HepG2 (cell line): Measurements from ENCODE around the gene EGF. TPM values are rescaled to one million over a fixed set of nuclear protein-coding genes. Genes with fewer than 3 reads are reported as not detected.

Source experiments
- ATAC-seq: fragments of 200-7000 bp; cut with Tn5 transposase; 3 replicates; pipeline ENCODE4 v1.9.1; 2020; ENCODE audit warnings: mild to moderate bottlenecking, moderate library complexity
- BruUV-seq: library from RNA; stranded (reverse); fragments of 400-500 nt; replicated peaks from 2 replicates; lab custom pipeline; 2021; lab: Mats Ljungman, UMichigan
- CTCF ChIA-PET: fragments of 300-600 bp; formaldehyde crosslinking; extraction: SDS; loops from one replicate; lab custom pipeline; 2021; ENCODE audit warnings: low total read pairs, inconsistent platforms, low intra/inter-chr PET ratio; lab: Yijun Ruan, JAX
- POLR2A ChIA-PET: fragments of 350-600 bp; sonication (Branson Sonifier 250); formaldehyde crosslinking; loops from one replicate; lab custom pipeline; 2020; ENCODE audit warnings: antibody characterized with exemption, inconsistent platforms; lab: Yijun Ruan, JAX
- DNase-seq: peaks from one replicate; pipeline ENCODE4 v3.0.0-alpha.2; 2015; ENCODE audit warnings: low spot score
- FAIRE-seq: peaks from 3 replicates; lab custom pipeline; 2011; peaks lifted over from hg19 to GRCh38; lab: Jason Lieb, UNC
- H2AFZ ChIP-seq: one replicate; pipeline ENCODE4 v1.6.1; 2011; ENCODE audit warnings: low read length, inconsistent platforms
- H3K27ac ChIP-seq: fragments of 300-600 bp; 3 replicates; pipeline ENCODE4 v1.8.0; 2011; ENCODE audit warnings: mixed run types, mild to moderate bottlenecking, mixed read lengths, low read length, inconsistent platforms; ENCODE audit not compliant: insufficient read depth; ENCODE audit errors: extremely low read length
- H3K27me3 ChIP-seq, 2 experiments: fragments of 200-600 bp in 1 of 2; 2 replicates in 1 of 2; 3 replicates in 1 of 2; pipeline versions ENCODE4 v1.6.0 to v1.8.0; 2011; ENCODE audit warnings: low read length in 2 of 2, mild to moderate bottlenecking in 2 of 2, moderate library complexity in 2 of 2, inconsistent platforms in 1 of 2; ENCODE audit not compliant: insufficient read depth in 2 of 2, control insufficient read depth in 1 of 2
- H3K36me3 ChIP-seq, 2 experiments: fragments of 200-600 bp in 1 of 2; replicated peaks in 1 of 2; 2 replicates in 1 of 2; 3 replicates in 1 of 2; pipeline versions ENCODE4 v1.5.1 to v1.8.0; 2011; ENCODE audit warnings: low read length in 2 of 2, inconsistent platforms in 1 of 2; ENCODE audit not compliant: insufficient read depth in 2 of 2, control insufficient read depth in 1 of 2
- H3K4me1 ChIP-seq: 2 replicates; pipeline ENCODE4 v1.5.1; 2012; ENCODE audit warnings: low read length, inconsistent platforms; ENCODE audit not compliant: insufficient read depth
- H3K4me2 ChIP-seq: 2 replicates; pipeline ENCODE4 v1.6.0; 2011; ENCODE audit warnings: low read depth, low read length, inconsistent platforms
- H3K4me3 ChIP-seq, 3 experiments: fragments of 200-600 bp in 1 of 3; sonication (generic), shearing (Covaris generic) in 1 of 3; replicated peaks in 1 of 3; 2 replicates each; pipeline ENCODE4 v1.5.1; 2011 to 2016; ENCODE audit warnings: low read length in 3 of 3, inconsistent platforms in 2 of 3, low read depth in 2 of 3, mild to moderate bottlenecking in 2 of 3, control low read depth in 1 of 3, mixed read lengths in 1 of 3; ENCODE audit not compliant: insufficient read depth in 1 of 3
- H3K79me2 ChIP-seq: one replicate; pipeline ENCODE4 v1.6.1; 2011; ENCODE audit warnings: low read length, inconsistent platforms; ENCODE audit not compliant: insufficient read depth
- H3K9ac ChIP-seq: 2 replicates; pipeline ENCODE4 v1.6.0; 2011; ENCODE audit warnings: mild to moderate bottlenecking, low read depth, low read length, inconsistent platforms; ENCODE audit not compliant: insufficient read depth
- H3K9me3 ChIP-seq: 2 replicates; pipeline ENCODE4 v1.5.1; 2012; ENCODE audit warnings: mild to moderate bottlenecking, low read length
- H4K20me1 ChIP-seq: 2 replicates; pipeline ENCODE4 v1.6.0; 2011; ENCODE audit warnings: inconsistent platforms, mild to moderate bottlenecking, low read length, moderate library complexity; ENCODE audit not compliant: insufficient read depth
- AHR ChIP-seq: IDR thresholded peaks from 2 replicates; pipeline ENCODE4 v1.6.1; 2018; ENCODE audit warnings: missing genetic modification reagents, missing compliant biosample characterization
- CREM ChIP-seq, 2 experiments: sonication (generic) in 1 of 2; formaldehyde crosslinking in 1 of 2; IDR thresholded peaks; 2 replicates each; pipeline versions ENCODE4 v1.4.0 to v1.6.1; 2016 to 2020; ENCODE audit warnings: antibody characterized with exemption in 1 of 2, mild to moderate bottlenecking in 1 of 2, missing genetic modification reagents in 1 of 2
- DNMT1 ChIP-seq: sonication (generic); formaldehyde crosslinking; IDR thresholded peaks from 2 replicates; pipeline ENCODE4 v1.5.1; 2020; ENCODE audit warnings: mild to moderate bottlenecking, missing genetic modification reagents
- SKI ChIP-seq: fragments of 450-650 bp; IDR thresholded peaks from one replicate; pipeline ENCODE4 v1.6.1; 2018; ENCODE audit warnings: mild to moderate bottlenecking; ENCODE audit not compliant: partially characterized antibody
- ZC3H13 ChIP-seq: sonication (generic); formaldehyde crosslinking; IDR thresholded peaks from 2 replicates; pipeline ENCODE4 v1.8.1; 2023; ENCODE audit warnings: mild to moderate bottlenecking, missing genetic modification reagents, moderate library complexity
- ZNF460 ChIP-seq: sonication (generic); formaldehyde crosslinking; IDR thresholded peaks from 2 replicates; pipeline ENCODE4 v1.5.1; 2020; ENCODE audit warnings: missing genetic modification reagents, mild to moderate bottlenecking, borderline replicate concordance
- ZNF616 ChIP-seq: sonication (generic); formaldehyde crosslinking; IDR thresholded peaks from 2 replicates; pipeline ENCODE4 v1.5.0; 2020; ENCODE audit warnings: low read depth, mild to moderate bottlenecking, missing genetic modification reagents
- ZNF619 ChIP-seq: sonication (generic); formaldehyde crosslinking; IDR thresholded peaks from 2 replicates; pipeline ENCODE4 v1.4.0; 2020; ENCODE audit warnings: mild to moderate bottlenecking, missing genetic modification reagents
- ZNF776 ChIP-seq: sonication (generic); formaldehyde crosslinking; IDR thresholded peaks from 2 replicates; pipeline ENCODE4 v1.4.0; 2020; ENCODE audit warnings: mild to moderate bottlenecking, missing genetic modification reagents
- WGBS: methylation state at CpG from one replicate; pipeline ENCODE4 v1.1.6; 2017; ENCODE audit warnings: low lambda C conversion rate; 5-methylcytosine and 5-hydroxymethylcytosine counted together
- in situ Hi-C: cut with HindIII; loops from 2 replicates; pipeline ENCODE4 v1.10.0; 2017; ENCODE audit warnings: low pct_unique_long_range_greater_than_20kb; ENCODE audit not compliant: extremely low pct_ligation_motif_present
- intact Hi-C: fragments of 100-400 bp; cut with micrococcal nuclease; formaldehyde crosslinking; loops from one replicate; pipeline ENCODE4 v1.10.0; 2022; ENCODE audit not compliant: unreplicated experiment
- polyA plus RNA-seq, 8 experiments: library from polyadenylated mRNA; depleted of rRNA in 3 of 8; stranded (reverse) in 7 of 8; unstranded in 1 of 8; fragments of >200 nt; fragmentation: Illumina TruSeq in 4 of 8; extraction: Trizol in 4 of 8; gene quantifications; 2 replicates each; pipeline versions ENCODE4 v1.2.1 to v1.2.3, GENCODE V29; 2011 to 2016; ENCODE audit warnings: low read depth in 4 of 8, missing spikeins in 1 of 8, mixed read lengths in 1 of 8; ENCODE audit not compliant: insufficient read depth in 1 of 8
- total RNA-seq, 5 experiments: library from RNA; depleted of rRNA; stranded (reverse); fragments of >200 nt; fragmentation: Illumina TruSeq; extraction: Trizol; gene quantifications; 2 replicates each; pipeline ENCODE4 v1.2.3, GENCODE V29; 2016; ENCODE audit warnings: low read depth in 1 of 5
- TF ChIP-seq, protein P1 (sequence below): sonication (generic); formaldehyde crosslinking; IDR thresholded peaks from 2 replicates; pipeline ENCODE4 v1.4.0; 2020; ENCODE audit warnings: missing genetic modification reagents
- TF ChIP-seq, protein P2 (sequence below): sonication (generic); formaldehyde crosslinking; IDR thresholded peaks from 2 replicates; pipeline ENCODE4 v1.5.1; 2020; ENCODE audit warnings: missing genetic modification reagents, mild to moderate bottlenecking, borderline replicate concordance
- TF ChIP-seq, protein P3 (sequence below): sonication (generic); formaldehyde crosslinking; IDR thresholded peaks from 2 replicates; pipeline ENCODE4 v1.4.0; 2020; ENCODE audit warnings: missing genetic modification reagents
- TF ChIP-seq, protein P4 (sequence below): sonication (generic); formaldehyde crosslinking; IDR thresholded peaks from 2 replicates; pipeline ENCODE4 v1.8.0; 2022; ENCODE audit warnings: mild to moderate bottlenecking, missing genetic modification reagents, moderate library complexity

Gene EGF
- total and polyA plus RNA-seq, 2 of the 13 experiments (the other 11 are each of a cell fraction or from before 2014, with no cell fraction given): 0.07 to 0.08 TPM

DNA sequence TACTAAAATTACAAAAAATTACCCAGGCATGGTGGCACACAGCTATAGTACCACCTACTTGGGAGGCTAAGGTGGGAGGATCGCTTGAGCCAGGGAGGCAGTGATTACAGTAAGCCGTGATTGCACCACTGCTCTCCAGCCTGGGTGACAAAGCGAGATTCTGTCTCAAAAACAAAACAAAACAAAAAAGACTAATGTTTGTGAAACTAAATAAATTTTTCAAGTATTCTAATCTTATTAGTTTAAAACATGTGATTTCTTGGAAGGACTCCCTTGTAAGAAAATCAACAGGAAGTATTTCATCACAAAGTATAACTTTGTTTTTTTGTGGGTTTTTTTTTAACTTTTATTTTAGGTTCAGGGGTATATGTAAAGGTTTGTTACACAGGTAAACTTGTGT is 89.6 kb downstream of the EGF start:
- Histone ChIP-seq H3K79me2 (no peaks in the 10 kb centered on the region), H4K20me1 (no peaks in the 10 kb centered on the region), H3K4me1 (peaks cover 22% of the 10 kb centered on the region), H3K4me3 (no peak overlapping the region), H3K27ac (no peak overlapping the region), H2AFZ (no peak overlapping the region), H3K4me2 (no peak overlapping the region), H3K9me3 (no peaks in the 10 kb centered on the region), H3K9ac (no peak overlapping the region), H3K36me3 (no peaks in the 10 kb centered on the region), H3K27me3 (no peaks in the 10 kb centered on the region)
- in situ Hi-C loops: loop anchor here (10.0 to 25.0 kb wide), 2 partner anchors 312 to 1635 kb away; no protein-coding TSS in a partner anchor
- POLR2A ChIA-PET: no interaction called here
- no TSS peak for BruUV-seq
- CTCF ChIA-PET: interaction anchor here (0.9 kb wide), 1 partner anchor 514 kb away, joined by 3 read pairs; no protein-coding TSS in a partner anchor
- no peak for ATAC-seq
- 16% methylated on average over 3 of the region's 3 CpGs for WGBS
- DNase-seq: no peak
- no peak for FAIRE-seq
- intact Hi-C loops: no loop called here
- TF ChIP-seq, protein P1, sequence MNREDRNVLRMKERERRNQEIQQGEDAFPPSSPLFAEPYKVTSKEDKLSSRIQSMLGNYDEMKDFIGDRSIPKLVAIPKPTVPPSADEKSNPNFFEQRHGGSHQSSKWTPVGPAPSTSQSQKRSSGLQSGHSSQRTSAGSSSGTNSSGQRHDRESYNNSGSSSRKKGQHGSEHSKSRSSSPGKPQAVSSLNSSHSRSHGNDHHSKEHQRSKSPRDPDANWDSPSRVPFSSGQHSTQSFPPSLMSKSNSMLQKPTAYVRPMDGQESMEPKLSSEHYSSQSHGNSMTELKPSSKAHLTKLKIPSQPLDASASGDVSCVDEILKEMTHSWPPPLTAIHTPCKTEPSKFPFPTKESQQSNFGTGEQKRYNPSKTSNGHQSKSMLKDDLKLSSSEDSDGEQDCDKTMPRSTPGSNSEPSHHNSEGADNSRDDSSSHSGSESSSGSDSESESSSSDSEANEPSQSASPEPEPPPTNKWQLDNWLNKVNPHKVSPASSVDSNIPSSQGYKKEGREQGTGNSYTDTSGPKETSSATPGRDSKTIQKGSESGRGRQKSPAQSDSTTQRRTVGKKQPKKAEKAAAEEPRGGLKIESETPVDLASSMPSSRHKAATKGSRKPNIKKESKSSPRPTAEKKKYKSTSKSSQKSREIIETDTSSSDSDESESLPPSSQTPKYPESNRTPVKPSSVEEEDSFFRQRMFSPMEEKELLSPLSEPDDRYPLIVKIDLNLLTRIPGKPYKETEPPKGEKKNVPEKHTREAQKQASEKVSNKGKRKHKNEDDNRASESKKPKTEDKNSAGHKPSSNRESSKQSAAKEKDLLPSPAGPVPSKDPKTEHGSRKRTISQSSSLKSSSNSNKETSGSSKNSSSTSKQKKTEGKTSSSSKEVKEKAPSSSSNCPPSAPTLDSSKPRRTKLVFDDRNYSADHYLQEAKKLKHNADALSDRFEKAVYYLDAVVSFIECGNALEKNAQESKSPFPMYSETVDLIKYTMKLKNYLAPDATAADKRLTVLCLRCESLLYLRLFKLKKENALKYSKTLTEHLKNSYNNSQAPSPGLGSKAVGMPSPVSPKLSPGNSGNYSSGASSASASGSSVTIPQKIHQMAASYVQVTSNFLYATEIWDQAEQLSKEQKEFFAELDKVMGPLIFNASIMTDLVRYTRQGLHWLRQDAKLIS (CRISPR knock-in tag): no peak
- TF ChIP-seq AHR (CRISPR knock-in tag): no peak
- TF ChIP-seq, protein P2, sequence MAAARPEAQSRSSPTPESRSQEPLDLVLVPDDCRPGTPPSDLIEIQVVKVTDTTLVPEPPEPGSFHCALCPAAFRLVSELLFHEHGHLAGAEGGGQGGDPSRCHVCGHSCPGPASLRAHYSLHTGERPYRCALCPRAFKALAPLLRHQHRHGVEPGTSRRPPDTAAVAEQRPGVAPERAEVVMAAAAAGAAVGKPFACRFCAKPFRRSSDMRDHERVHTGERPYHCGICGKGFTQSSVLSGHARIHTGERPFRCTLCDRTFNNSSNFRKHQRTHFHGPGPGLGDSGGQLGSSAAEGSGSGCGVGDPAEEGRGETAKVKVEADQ (CRISPR knock-in tag): no peak
- TF ChIP-seq, protein P3, sequence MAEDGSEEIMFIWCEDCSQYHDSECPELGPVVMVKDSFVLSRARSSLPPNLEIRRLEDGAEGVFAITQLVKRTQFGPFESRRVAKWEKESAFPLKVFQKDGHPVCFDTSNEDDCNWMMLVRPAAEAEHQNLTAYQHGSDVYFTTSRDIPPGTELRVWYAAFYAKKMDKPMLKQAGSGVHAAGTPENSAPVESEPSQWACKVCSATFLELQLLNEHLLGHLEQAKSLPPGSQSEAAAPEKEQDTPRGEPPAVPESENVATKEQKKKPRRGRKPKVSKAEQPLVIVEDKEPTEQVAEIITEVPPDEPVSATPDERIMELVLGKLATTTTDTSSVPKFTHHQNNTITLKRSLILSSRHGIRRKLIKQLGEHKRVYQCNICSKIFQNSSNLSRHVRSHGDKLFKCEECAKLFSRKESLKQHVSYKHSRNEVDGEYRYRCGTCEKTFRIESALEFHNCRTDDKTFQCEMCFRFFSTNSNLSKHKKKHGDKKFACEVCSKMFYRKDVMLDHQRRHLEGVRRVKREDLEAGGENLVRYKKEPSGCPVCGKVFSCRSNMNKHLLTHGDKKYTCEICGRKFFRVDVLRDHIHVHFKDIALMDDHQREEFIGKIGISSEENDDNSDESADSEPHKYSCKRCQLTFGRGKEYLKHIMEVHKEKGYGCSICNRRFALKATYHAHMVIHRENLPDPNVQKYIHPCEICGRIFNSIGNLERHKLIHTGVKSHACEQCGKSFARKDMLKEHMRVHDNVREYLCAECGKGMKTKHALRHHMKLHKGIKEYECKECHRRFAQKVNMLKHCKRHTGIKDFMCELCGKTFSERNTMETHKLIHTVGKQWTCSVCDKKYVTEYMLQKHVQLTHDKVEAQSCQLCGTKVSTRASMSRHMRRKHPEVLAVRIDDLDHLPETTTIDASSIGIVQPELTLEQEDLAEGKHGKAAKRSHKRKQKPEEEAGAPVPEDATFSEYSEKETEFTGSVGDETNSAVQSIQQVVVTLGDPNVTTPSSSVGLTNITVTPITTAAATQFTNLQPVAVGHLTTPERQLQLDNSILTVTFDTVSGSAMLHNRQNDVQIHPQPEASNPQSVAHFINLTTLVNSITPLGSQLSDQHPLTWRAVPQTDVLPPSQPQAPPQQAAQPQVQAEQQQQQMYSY: no peak
- TF ChIP-seq ZNF616 (CRISPR knock-in tag): no peak
- TF ChIP-seq, protein P4, sequence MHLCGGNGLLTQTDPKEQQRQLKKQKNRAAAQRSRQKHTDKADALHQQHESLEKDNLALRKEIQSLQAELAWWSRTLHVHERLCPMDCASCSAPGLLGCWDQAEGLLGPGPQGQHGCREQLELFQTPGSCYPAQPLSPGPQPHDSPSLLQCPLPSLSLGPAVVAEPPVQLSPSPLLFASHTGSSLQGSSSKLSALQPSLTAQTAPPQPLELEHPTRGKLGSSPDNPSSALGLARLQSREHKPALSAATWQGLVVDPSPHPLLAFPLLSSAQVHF (CRISPR knock-in tag): no peak
- no peak for TF ChIP-seq ZNF460 (CRISPR knock-in tag)
- no peak for TF ChIP-seq CREM (IDR thresholded peaks at IDR 0.05)
- TF ChIP-seq CREM (CRISPR knock-in tag; IDR thresholded peaks at IDR 0.05): no peak
- no peak for TF ChIP-seq DNMT1
- no peak for TF ChIP-seq ZC3H13
- no peak for TF ChIP-seq SKI
- TF ChIP-seq ZNF619 (CRISPR knock-in tag): no peak
- TF ChIP-seq ZNF776: no peak
